Caki2 (cell line): ENCODE measurements around the gene MARVELD2. TPM values are rescaled to one million over a fixed set of nuclear protein-coding genes. Genes with fewer than 3 reads are reported as not detected.
"Not testable (repeated sequence)": the region's sequence is repeated elsewhere in the genome, so short reads cannot be mapped to it uniquely, and the experiment has no call there.

ENCODE experiments used
- DNase-seq: peaks from one replicate; pipeline ENCODE4 v3.0.0-alpha.2; 2015; ENCODE audit warnings: low read depth
- in situ Hi-C: cut with HindIII; loops from 2 replicates; pipeline ENCODE4 v1.10.0; 2016; ENCODE audit warnings: low sequenced_read_pairs, low pct_unique_long_range_greater_than_20kb, mixed read lengths
- total RNA-seq: library from RNA; depleted of rRNA; stranded (reverse); fragments of >200 nt; shearing (Covaris generic); gene quantifications from 2 replicates; pipeline ENCODE4 v1.2.3, GENCODE V29; 2014; ENCODE audit warnings: low replicate concordance

MARVELD2 gene
- total RNA-seq, 1 experiment from 2014 or later, result 5.4 TPM

GRCh38 chr5:69435276-69435884 is 20.5 kb downstream of the MARVELD2 start:
- DNase-seq, in situ Hi-C loops: not testable (repeated sequence)

- peak; percentile 86 for DNase-seq
- in situ Hi-C loops, result no loop called here
These were observed 29.3 kb downstream of the MARVELD2 start for GRCh38 chr5:69444127-69444754.

- no peak for DNase-seq
- in situ Hi-C loops, result no loop called here
These were observed 34.6 kb downstream of the MARVELD2 start for GRCh38 chr5:69449511-69449910.

- in situ Hi-C loops, result no loop called here
These were observed 35.2 kb downstream of the MARVELD2 start for GRCh38 chr5:69450116-69450515.

GRCh38 chr5:69450527-69450926 is 35.6 kb downstream of the MARVELD2 start:
- DNase-seq, in situ Hi-C loops: not testable (repeated sequence)

More at GRCh38 chr5:69450116-69450515, 35.2 kb downstream of the MARVELD2 start:
- peak; percentile 69 for DNase-seq

- no peak for DNase-seq
- in situ Hi-C loops, result no loop called here
These were observed 37.2 kb downstream of the MARVELD2 start for GRCh38 chr5:69451941-69452647.

- in situ Hi-C loops, DNase-seq: not testable (repeated sequence)
These were observed 38.6 kb downstream of the MARVELD2 start for GRCh38 chr5:69453487-69453886.

- in situ Hi-C loops, result no loop called here
These were observed 39.7 kb downstream of the MARVELD2 start for GRCh38 chr5:69454460-69455249.

GRCh38 chr5:69455428-69455988 is 40.6 kb downstream of the MARVELD2 start:
- in situ Hi-C loops, DNase-seq: not testable (repeated sequence)

More at GRCh38 chr5:69454460-69455249, 39.7 kb downstream of the MARVELD2 start:
- no peak for DNase-seq

GRCh38 chr5:69462170-69462569 is 47.3 kb downstream of the MARVELD2 start:
- in situ Hi-C loops, result no loop called here
- DNase-seq, result no peak

- in situ Hi-C loops, result not testable (repeated sequence)
These were observed 51.5 kb downstream of the MARVELD2 start for GRCh38 chr5:69466375-69466774.

GRCh38 chr5:69467442-69468225 is 52.7 kb downstream of the MARVELD2 start:
- no peak for DNase-seq
- in situ Hi-C loops, result no loop called here

More at GRCh38 chr5:69466375-69466774, 51.5 kb downstream of the MARVELD2 start:
- not testable (repeated sequence) for DNase-seq

GRCh38 chr5:69468631-69469030 is 53.7 kb downstream of the MARVELD2 start:
- no peak for DNase-seq
- in situ Hi-C loops, result no loop called here

- DNase-seq, in situ Hi-C loops: not testable (repeated sequence)
These were observed 56.6 kb downstream of the MARVELD2 start for GRCh38 chr5:69471516-69471915.

- DNase-seq, in situ Hi-C loops: not testable (repeated sequence)
These were observed 57.7 kb downstream of the MARVELD2 start for GRCh38 chr5:69472535-69473143.

- in situ Hi-C loops, result no loop called here
- no peak for DNase-seq
These were observed 62.3 kb downstream of the MARVELD2 start for GRCh38 chr5:69477170-69477569.

- in situ Hi-C loops, DNase-seq: not testable (repeated sequence)
These were observed 63.4 kb downstream of the MARVELD2 start for GRCh38 chr5:69478296-69478695.
